GM19035 (cell line): ENCODE results near the gene DEFB125.

ENCODE experiments used
- ATAC-seq: cut with Tn5 transposase; IDR thresholded peaks from one replicate; pipeline ENCODE4 v1.9.1; 2021; ENCODE audit not compliant: unreplicated experiment

Gene DEFB125

DNA sequence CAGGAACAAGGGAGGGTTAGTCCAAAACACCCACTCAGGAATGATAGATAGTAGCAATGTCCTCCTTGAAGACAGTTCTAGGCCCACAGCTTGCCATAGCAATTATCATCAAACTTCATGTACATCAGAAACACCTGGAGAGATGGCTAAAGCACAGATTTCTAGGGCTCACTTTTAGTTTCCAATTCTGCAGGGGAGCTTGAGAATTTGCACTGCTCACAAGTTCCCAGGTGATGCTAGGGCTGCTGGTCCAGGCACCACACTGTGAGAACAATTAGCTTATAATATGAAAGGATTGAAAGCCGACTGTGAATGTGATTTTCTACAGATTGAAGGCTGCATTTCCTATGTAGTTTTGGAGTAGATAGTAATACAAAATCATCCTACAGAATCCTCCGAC is 58.4 kb downstream of the DEFB125 start:
- no peak for ATAC-seq
